ENCODE results near the gene HRH3.
A peak's percentile ranks its signal among the peaks of the same experiment; 100 is the strongest.

Gene HRH3

GRCh38 chr20:62259294-62259565, 39.2 kb upstream of the HRH3 start:
- no peak for TF ChIP-seq Cebpa-rat (IDR thresholded peaks at IDR 0.05)
- H3K9ac ChIP-seq: no peak overlapping the region
- H3K27me3 ChIP-seq: no peaks in the 10 kb centered on the region
- H3K4me3 ChIP-seq: no peak overlapping the region
- peaks cover 83% of the 10 kb centered on the region for H4K20me1 ChIP-seq
- no peak overlapping the region for H3K4me2 ChIP-seq
- H3K9me3 ChIP-seq: no peaks in the 10 kb centered on the region
- H3K27ac ChIP-seq: no peak overlapping the region
- H3K36me3 ChIP-seq: peaks cover 81% of the 10 kb centered on the region
- peaks cover 14% of the 10 kb centered on the region for H3K4me1 ChIP-seq

- Histone ChIP-seq H3K9me3 (no peaks in the 10 kb centered on the region), H3K27me3 (no peaks in the 10 kb centered on the region), H3K4me2 (no peak overlapping the region), H3K4me1 (peaks cover 19% of the 10 kb centered on the region), H3K4me3 (no peak overlapping the region), H4K20me1 (peaks cover 88% of the 10 kb centered on the region), H3K9ac (no peak overlapping the region), H3K27ac (no peak overlapping the region), H3K36me3 (peaks cover 77% of the 10 kb centered on the region)
- no peak for TF ChIP-seq Cebpa-rat (IDR thresholded peaks at IDR 0.05)
Observed at GRCh38 chr20:62258499-62259293, 38.6 kb upstream of the HRH3 start.

- H3K27me3 ChIP-seq: no peaks in the 10 kb centered on the region
- no peaks in the 10 kb centered on the region for H3K9me3 ChIP-seq
- no peak for TF ChIP-seq Cebpa-rat (IDR thresholded peaks at IDR 0.05)
- H3K4me3 ChIP-seq: no peak overlapping the region
- peaks cover 58% of the 10 kb centered on the region for H3K36me3 ChIP-seq
- no peak overlapping the region for H3K4me2 ChIP-seq
- no peak overlapping the region for H3K9ac ChIP-seq
- H3K4me1 ChIP-seq: peaks cover 34% of the 10 kb centered on the region
- H3K27ac ChIP-seq: no peak overlapping the region
- peaks cover 100% of the 10 kb centered on the region for H4K20me1 ChIP-seq
Observed at GRCh38 chr20:62255976-62256375, 35.9 kb upstream of the HRH3 start.

DNA sequence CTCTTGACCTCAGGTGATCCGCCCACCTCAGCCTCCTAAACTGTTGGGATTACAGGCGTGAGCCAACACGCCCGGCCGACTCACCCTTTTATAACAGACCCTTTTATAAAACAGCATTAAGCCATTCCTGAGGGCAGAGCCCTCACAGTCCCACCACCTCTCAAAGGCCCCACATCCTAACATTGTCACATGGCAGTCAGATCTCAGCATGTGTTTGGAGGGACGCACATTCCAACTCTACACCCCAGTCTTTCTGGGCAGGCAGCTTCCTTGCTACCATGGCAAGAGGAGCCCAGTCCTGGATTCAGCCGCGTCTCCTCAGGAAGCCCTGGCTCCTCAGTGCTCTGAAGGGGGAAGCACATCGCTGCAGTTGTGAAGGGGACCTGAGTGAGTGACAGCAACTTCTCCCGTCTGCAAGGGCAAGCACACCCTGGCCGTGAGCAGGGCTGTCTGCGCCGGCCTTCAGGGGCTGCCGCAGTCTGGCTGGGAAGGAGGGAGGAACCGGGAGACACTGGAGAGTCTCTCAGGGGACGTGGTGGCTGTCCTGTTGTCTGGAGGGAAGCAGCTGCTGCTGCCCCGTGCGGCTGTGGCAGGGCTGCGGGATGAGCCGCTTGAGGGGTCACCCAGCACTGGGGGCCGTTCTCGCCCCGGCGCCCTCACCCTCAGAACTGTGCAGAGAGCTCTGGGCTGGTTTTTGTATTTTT, 34.1 kb upstream of the HRH3 start:
- H3K4me1 ChIP-seq: peaks cover 49% of the 10 kb centered on the region
- H4K20me1 ChIP-seq: peaks cover 100% of the 10 kb centered on the region
- peaks cover 40% of the 10 kb centered on the region for H3K36me3 ChIP-seq
- peak overlapping the region; percentile 77 for H3K4me2 ChIP-seq
- no peaks in the 10 kb centered on the region for H3K27me3 ChIP-seq
- peak overlapping the region; percentile 17; the same call in 1 of the 2 replicates for H3K4me3 ChIP-seq
- no peak for TF ChIP-seq Cebpa-rat (IDR thresholded peaks at IDR 0.05)
- no peak overlapping the region; the same call in 1 of the 2 replicates for H3K9ac ChIP-seq
- no peaks in the 10 kb centered on the region for H3K9me3 ChIP-seq
- no peak overlapping the region for H3K27ac ChIP-seq

- no peak for TF ChIP-seq Cebpa-rat (IDR thresholded peaks at IDR 0.05)
- H3K27ac ChIP-seq: no peak overlapping the region
- H3K36me3 ChIP-seq: peaks cover 32% of the 10 kb centered on the region
- peaks cover 57% of the 10 kb centered on the region for H3K4me1 ChIP-seq
- no peak overlapping the region for H3K4me3 ChIP-seq
- H4K20me1 ChIP-seq: peaks cover 100% of the 10 kb centered on the region
- no peak overlapping the region for H3K9ac ChIP-seq
- no peaks in the 10 kb centered on the region for H3K27me3 ChIP-seq
- H3K4me2 ChIP-seq: peak overlapping the region; percentile 77; the same call in 1 of the 2 replicates
- no peaks in the 10 kb centered on the region for H3K9me3 ChIP-seq
Observed at GRCh38 chr20:62253398-62253797, 33.3 kb upstream of the HRH3 start.

DNA sequence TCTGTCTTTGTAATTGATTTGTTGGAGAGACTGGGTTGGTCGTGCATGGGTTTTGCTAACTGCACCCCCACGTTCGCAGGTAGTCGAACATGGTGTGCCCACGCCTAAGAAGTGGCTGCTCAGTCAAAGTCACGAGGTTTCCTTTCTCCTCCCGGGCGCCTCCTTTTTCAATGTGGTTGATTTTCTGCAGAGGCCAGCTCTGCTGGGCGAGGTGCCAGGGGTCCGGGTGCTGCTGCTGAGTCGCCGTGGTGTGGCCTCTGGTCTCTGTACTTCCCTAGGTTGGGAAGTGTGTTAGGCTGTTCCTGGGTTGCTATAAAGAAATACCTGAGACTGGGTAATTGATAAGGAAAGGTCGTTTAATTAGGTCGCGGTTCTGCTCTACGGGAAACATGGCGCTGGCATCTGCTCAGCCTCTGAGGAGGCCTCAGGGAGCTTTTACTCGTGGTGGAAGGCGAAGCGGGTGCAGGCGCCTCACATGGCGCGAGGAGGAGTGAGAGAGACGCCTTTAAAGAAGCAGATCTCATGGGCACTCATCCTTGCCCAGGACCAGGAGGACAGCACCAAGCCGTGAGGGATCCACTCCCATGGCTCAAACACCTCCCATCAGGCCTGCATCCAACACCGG, 32.4 kb upstream of the HRH3 start:
- no peak overlapping the region for H3K4me3 ChIP-seq
- no peaks in the 10 kb centered on the region for H3K9me3 ChIP-seq
- H3K9ac ChIP-seq: no peak overlapping the region
- TF ChIP-seq Cebpa-rat (IDR thresholded peaks at IDR 0.05): no peak
- no peaks in the 10 kb centered on the region for H3K27me3 ChIP-seq
- H3K36me3 ChIP-seq: peaks cover 24% of the 10 kb centered on the region
- H3K4me1 ChIP-seq: peaks cover 66% of the 10 kb centered on the region
- no peak overlapping the region for H3K4me2 ChIP-seq
- no peak overlapping the region for H3K27ac ChIP-seq
- peaks cover 100% of the 10 kb centered on the region for H4K20me1 ChIP-seq

GRCh38 chr20:62248890-62249560, 28.9 kb upstream of the HRH3 start:
- Histone ChIP-seq H3K9me3 (no peaks in the 10 kb centered on the region), H3K4me3 (no peak overlapping the region), H3K9ac (0 out of 2 replicates have a peak overlapping the region, but pooled peaks have one; percentile 34), H3K4me2 (peak overlapping the region; percentile 87), H3K4me1 (peaks cover 82% of the 10 kb centered on the region), H3K27ac (peak overlapping the region; percentile 22; the same call in 1 of the 2 replicates), H3K36me3 (peaks cover 14% of the 10 kb centered on the region), H3K27me3 (peaks cover 7% of the 10 kb centered on the region; the same call in 1 of the 2 replicates), H4K20me1 (peaks cover 100% of the 10 kb centered on the region)
- TF ChIP-seq Cebpa-rat (IDR thresholded peaks at IDR 0.05): no peak

- H3K4me1 ChIP-seq: peaks cover 67% of the 10 kb centered on the region
- no peak for TF ChIP-seq Cebpa-rat (IDR thresholded peaks at IDR 0.05)
- H3K4me3 ChIP-seq: no peak overlapping the region
- H3K4me2 ChIP-seq: peak overlapping the region; percentile 87
- peaks cover 7% of the 10 kb centered on the region; the same call in 1 of the 2 replicates for H3K27me3 ChIP-seq
- no peak overlapping the region for H3K27ac ChIP-seq
- no peaks in the 10 kb centered on the region for H3K9me3 ChIP-seq
- peaks cover 100% of the 10 kb centered on the region for H4K20me1 ChIP-seq
- no peak overlapping the region for H3K9ac ChIP-seq
- peaks cover 19% of the 10 kb centered on the region; the same call in 1 of the 2 replicates for H3K36me3 ChIP-seq
Observed at GRCh38 chr20:62246872-62247652, 27.0 kb upstream of the HRH3 start.

- Histone ChIP-seq H3K9me3 (no peaks in the 10 kb centered on the region), H3K27me3 (peaks cover 7% of the 10 kb centered on the region; the same call in 1 of the 2 replicates), H3K9ac (no peak overlapping the region), H4K20me1 (peaks cover 100% of the 10 kb centered on the region), H3K27ac (no peak overlapping the region), H3K4me1 (peaks cover 67% of the 10 kb centered on the region), H3K36me3 (peaks cover 24% of the 10 kb centered on the region; the same call in 1 of the 2 replicates), H3K4me2 (peak overlapping the region; percentile 87), H3K4me3 (no peak overlapping the region)
- TF ChIP-seq Cebpa-rat (IDR thresholded peaks at IDR 0.05): no peak
Observed at GRCh38 chr20:62246431-62246830, 26.4 kb upstream of the HRH3 start.
